A204.1 (cell line): ENCODE measurements around the gene FHIT.
"Not testable (repeated sequence)": the region's sequence is repeated elsewhere in the genome, so short reads cannot be mapped to it uniquely, and the experiment has no call there.

Experiments used
- FAIRE-seq: peaks from 2 replicates; lab custom pipeline; 2012; peaks lifted over from hg19 to GRCh38; lab: Jason Lieb, UNC

The FHIT gene

GRCh38 chr3:61057464-61057863 is 193.8 kb downstream of the FHIT start:
- FAIRE-seq: no peak

GRCh38 chr3:61055447-61055846 is 195.8 kb downstream of the FHIT start:
- no peak for FAIRE-seq

- FAIRE-seq: no peak
Observed at GRCh38 chr3:61053781-61054496, 197.3 kb downstream of the FHIT start.

- FAIRE-seq: no peak
Observed at GRCh38 chr3:61052851-61053250, 198.4 kb downstream of the FHIT start.

GRCh38 chr3:61051666-61052065 is 199.6 kb downstream of the FHIT start:
- FAIRE-seq: no peak

GRCh38 chr3:61045169-61045568 is 206.1 kb downstream of the FHIT start:
- not testable (repeated sequence) for FAIRE-seq

GRCh38 chr3:61043156-61043555 is 208.1 kb downstream of the FHIT start:
- FAIRE-seq: no peak

- no peak for FAIRE-seq
Observed at GRCh38 chr3:61040618-61041017, 210.6 kb downstream of the FHIT start.

- no peak for FAIRE-seq
Observed at GRCh38 chr3:61035573-61035972, 215.7 kb downstream of the FHIT start.

- no peak for FAIRE-seq
Observed at GRCh38 chr3:61032991-61033390, 218.3 kb downstream of the FHIT start.

- no peak for FAIRE-seq
Observed at GRCh38 chr3:61031503-61031902, 219.7 kb downstream of the FHIT start.

GRCh38 chr3:61030469-61031035 is 220.7 kb downstream of the FHIT start:
- no peak for FAIRE-seq

GRCh38 chr3:61029194-61029593 is 222.1 kb downstream of the FHIT start:
- no peak for FAIRE-seq

GRCh38 chr3:61018807-61019206 is 232.4 kb downstream of the FHIT start:
- FAIRE-seq: no peak

- not testable (repeated sequence) for FAIRE-seq
Observed at GRCh38 chr3:61017028-61017427, 234.2 kb downstream of the FHIT start.

- FAIRE-seq: no peak
Observed at GRCh38 chr3:61015859-61016258, 235.4 kb downstream of the FHIT start.

- FAIRE-seq: no peak
Observed at GRCh38 chr3:61015408-61015807, 235.8 kb downstream of the FHIT start.

GRCh38 chr3:61008998-61009380 is 242.3 kb downstream of the FHIT start:
- FAIRE-seq: no peak

- no peak for FAIRE-seq
Observed at GRCh38 chr3:61008153-61008997, 242.9 kb downstream of the FHIT start.

GRCh38 chr3:61005591-61005990 is 245.7 kb downstream of the FHIT start:
- no peak for FAIRE-seq

GRCh38 chr3:60998858-60999257 is 252.4 kb downstream of the FHIT start:
- FAIRE-seq: no peak

- FAIRE-seq: no peak
Observed at GRCh38 chr3:60992395-60992794, 258.9 kb downstream of the FHIT start.

- no peak for FAIRE-seq
Observed at GRCh38 chr3:60990442-60990730, 260.9 kb downstream of the FHIT start.
